H1 (cell line): ENCODE data around the gene PLEKHA1. TPM values are rescaled to one million over a fixed set of nuclear protein-coding genes. Genes with fewer than 3 reads are reported as not detected.

Experiments
- CHD1 ChIP-seq: IDR thresholded peaks from 2 replicates; pipeline ENCODE4 v1.6.1; 2012; ENCODE audit warnings: low read depth, low read length, improper control_type of control experiment
- CHD7 ChIP-seq: fragments of 300-600 bp; sonication (generic); IDR thresholded peaks from 2 replicates; pipeline ENCODE4 v1.7.1; 2012; ENCODE audit warnings: low read length, moderate library complexity, mild to moderate bottlenecking, inconsistent platforms; ENCODE audit not compliant: insufficient replicate concordance
- CTCF ChIP-seq, 3 experiments: IDR thresholded peaks; 1 replicate in 2 of 3; 2 replicates in 1 of 3; pipeline versions ENCODE4 v1.5.1 to v1.6.1; 2011; ENCODE audit warnings: low read length in 3 of 3, mild to moderate bottlenecking in 3 of 3, inconsistent platforms in 2 of 3, low read depth in 1 of 3, moderate library complexity in 1 of 3; ENCODE audit not compliant: insufficient read depth in 1 of 3; ENCODE audit errors: control extremely low read depth in 1 of 3
- MAX ChIP-seq: IDR thresholded peaks from 2 replicates; pipeline ENCODE4 v1.6.1; 2012; ENCODE audit warnings: inconsistent platforms
- NRF1 ChIP-seq: IDR thresholded peaks from 2 replicates; pipeline ENCODE4 v1.6.1; 2011; ENCODE audit warnings: mild to moderate bottlenecking, low read depth, low read length, improper control_type of control experiment
- PHF8 ChIP-seq: fragments of 200-600 bp; sonication (generic); conservative IDR thresholded peaks from 2 replicates; pipeline ENCODE4 v1.7.1; 2012; ENCODE audit warnings: low read depth, mild to moderate bottlenecking, inconsistent platforms, low read length, moderate library complexity
- POLR2A ChIP-seq, 2 experiments: IDR thresholded peaks; 1 replicate in 1 of 2; 2 replicates in 1 of 2; pipeline ENCODE4 v1.6.1; 2011; ENCODE audit warnings: low read depth in 2 of 2, low read length in 2 of 2, mild to moderate bottlenecking in 2 of 2; ENCODE audit errors: control extremely low read depth in 1 of 2
- RFX5 ChIP-seq: IDR thresholded peaks from 2 replicates; pipeline ENCODE4 v1.6.1; 2011; ENCODE audit warnings: low read depth, low read length, improper control_type of control experiment, borderline replicate concordance
- polyA plus RNA-seq, 7 experiments: library from polyadenylated mRNA; depleted of rRNA in 3 of 7; stranded (reverse) in 5 of 7; unstranded in 2 of 7; fragments of >200 nt in 5 of 7; fragments of 200-250 nt in 2 of 7; gene quantifications; 1 replicate in 5 of 7; 2 replicates in 1 of 7; 4 replicates in 1 of 7; pipeline versions ENCODE4 v1.2.1 to v1.2.3, GENCODE V29; 2011 to 2013; ENCODE audit warnings: missing spikeins in 2 of 7, mixed read lengths in 2 of 7
- total RNA-seq: library from RNA; stranded (reverse); fragmentation: NEBNext Ultra II Directional; extraction: Animal tissue kit (Norgen Biotek cat#: 25700); gene quantifications from 2 replicates; pipeline ENCODE4 v1.2.1, GENCODE V29; 2021

The PLEKHA1 gene
- total and polyA plus RNA-seq, 2 of the 8 experiments (the other 6 are each of a cell fraction or from before 2014, with no cell fraction given) = 15.6 to 39.7 TPM

GRCh38 chr10:122450353-122450990, 76.0 kb downstream of the PLEKHA1 start (continued):
- no peak for TF ChIP-seq CHD7
- no peak for TF ChIP-seq MAX
- no peak for TF ChIP-seq POLR2A (IDR thresholded peaks at IDR 0.05; ENCODE audit: control extremely low read depth in 1 of 2, low read depth in 2 of 2, low read length in 2 of 2)
- TF ChIP-seq CHD1 = no peak
- no peak for TF ChIP-seq NRF1
- TF ChIP-seq CTCF (IDR thresholded peaks at IDR 0.05; ENCODE audit: control extremely low read depth in 1 of 3, insufficient read depth in 1 of 3, low read depth in 1 of 3, low read length in 3 of 3) = no peak
- no peak for TF ChIP-seq PHF8
- TF ChIP-seq RFX5 = no peak
